Measurements from ENCODE around the gene ARID1A. TPM values are rescaled to one million over a fixed set of nuclear protein-coding genes. Genes with fewer than 3 reads are reported as not detected.

The ARID1A gene
- total and polyA plus RNA-seq, 2 of the 4 experiments (the other 2 are of a cell fraction): 14.0 to 40.7 TPM

GRCh38 chr1:26775666-26776065 lies 79.9 kb downstream of the ARID1A start:
- DNase-seq (no peak), ATAC-seq (ENCODE audit: low read depth) (no peak)
- no peak overlapping the region for H3K18ac ChIP-seq (ENCODE audit: low read depth, low read length)
- CTCF ChIA-PET: no interaction called here
- POLR2A ChIA-PET (ENCODE audit: unreplicated experiment): no interaction called here
- 0 out of 2 replicates have a peak overlapping the region, but pooled peaks have one; percentile 11 for H2BK120ac ChIP-seq (ENCODE audit: low read depth, low read length)
- H3K9me1 ChIP-seq (ENCODE audit: insufficient read depth, low read length): peaks cover 52% of the 10 kb centered on the region
- intact Hi-C loops (cut with micrococcal nuclease): no loop called here
- H3K4me2 ChIP-seq (ENCODE audit: low read depth, low read length): no peak overlapping the region
- no peak overlapping the region for H3K56ac ChIP-seq (ENCODE audit: extremely low read depth, insufficient read depth, low read length)
- 0 out of 2 replicates have a peak overlapping the region, but pooled peaks have one; percentile 45 for H2BK20ac ChIP-seq (ENCODE audit: low read depth, low read length)
- H4K91ac ChIP-seq (ENCODE audit: insufficient read depth, low read depth, low read length): peak overlapping the region; percentile 7; the same call in 1 of the 2 replicates
- no CpG with 5 or more reads among the region's 4 CpGs for WGBS, 2 experiments (ENCODE audit: extremely low coverage in 2 of 2, insufficient read length in 1 of 2)
- no TSS peak for BruUV-seq (replicated peaks)
- peak overlapping the region; percentile 4; the same call in 1 of the 2 replicates for H4K5ac ChIP-seq (ENCODE audit: low read depth, low read length)
- peaks cover 25% of the 10 kb centered on the region for H4K20me1 ChIP-seq (ENCODE audit: insufficient read depth, low read length)
- no peaks in the 10 kb centered on the region for H3K9me3 ChIP-seq (ENCODE audit: control insufficient read depth, insufficient read depth, low read length)
- peak overlapping the region in 1 of 2 experiments; percentile 29; a peak in 1 of 4 replicates for H4K8ac ChIP-seq (ENCODE audit: low read depth in 2 of 2, low read length in 2 of 2)
- peak overlapping the region; percentile 39; the same call in 1 of the 2 replicates for H3K27ac ChIP-seq (ENCODE audit: insufficient read depth, low read length)
- peaks cover 77% of the 10 kb centered on the region for H3K36me3 ChIP-seq (ENCODE audit: control insufficient read depth, insufficient read depth, low read length)
- peak overlapping the region; percentile 68 for H2BK5ac ChIP-seq (ENCODE audit: low read depth, low read length, poor library complexity, severe bottlenecking)
- H3K4me3 ChIP-seq (ENCODE audit: insufficient read depth, low read depth, low read length): no peak overlapping the region
- TF ChIP-seq RFX5 (IDR thresholded peaks at IDR 0.05; ENCODE audit: low read depth, low read length) (no peak), CEBPB (IDR thresholded peaks at IDR 0.05; ENCODE audit: low read depth, low read length) (no peak), POLR2A (IDR thresholded peaks at IDR 0.05; ENCODE audit: low read depth, low read length) (no peak), ELK1 (IDR thresholded peaks at IDR 0.05; ENCODE audit: borderline replicate concordance, low read depth, low read length) (no peak), MXI1 (IDR thresholded peaks at IDR 0.05; ENCODE audit: borderline replicate concordance, low read depth, low read length) (no peak), BHLHE40 (IDR thresholded peaks at IDR 0.05; ENCODE audit: low read depth, low read length) (no peak), SMC3 (IDR thresholded peaks at IDR 0.05; ENCODE audit: low read depth, low read length) (no peak), NFE2L2 (IDR thresholded peaks at IDR 0.05; ENCODE audit: low read depth, low read length) (no peak), FOS (IDR thresholded peaks at IDR 0.05; ENCODE audit: low read depth, low read length) (no peak), RCOR1 (IDR thresholded peaks at IDR 0.05; ENCODE audit: insufficient replicate concordance, low read length) (no peak), MAFK (IDR thresholded peaks at IDR 0.05; ENCODE audit: low read depth, low read length) (no peak), RAD21 (IDR thresholded peaks at IDR 0.05; ENCODE audit: low read length) (no peak), CTCF (conservative IDR thresholded peaks at IDR 0.05; ENCODE audit: low read depth, low read length) (no peak), USF2 (IDR thresholded peaks at IDR 0.05; ENCODE audit: low read depth, low read length) (no peak), MAZ (IDR thresholded peaks at IDR 0.05; ENCODE audit: borderline replicate concordance, low read depth, low read length) (no peak), CHD1 (IDR thresholded peaks at IDR 0.05; ENCODE audit: low read depth, low read length) (no peak)
- in situ Hi-C loops (cut with MboI; ENCODE audit: low sequenced_read_pairs): no loop called here
- H3K23ac ChIP-seq (ENCODE audit: low read depth, low read length): peak overlapping the region; percentile 18; the same call in 1 of the 2 replicates
- dilution Hi-C loops (cut with HindIII; ENCODE audit: low sequenced_read_pairs, unreplicated experiment): loop anchor here (25.0 kb wide), 1 partner anchor 188 kb away; no protein-coding TSS in a partner anchor
- H3K9ac ChIP-seq (ENCODE audit: low read depth, low read length): no peak overlapping the region
- 0 out of 2 replicates have a peak overlapping the region, but pooled peaks have one; percentile 11 for H2AK5ac ChIP-seq (ENCODE audit: low read depth, low read length)
- no peaks in the 10 kb centered on the region for H3K27me3 ChIP-seq (ENCODE audit: control insufficient read depth, insufficient read depth, low read length)
- H3K79me1 ChIP-seq (ENCODE audit: low read depth in 1 of 2, low read length in 2 of 2): peaks cover 46 to 76% of the 10 kb centered on the region in 2 experiments
- no peak overlapping the region for H2AFZ ChIP-seq (replicated peaks; ENCODE audit: low read length, poor library complexity)
- peak overlapping the region; percentile 54 for H3K4ac ChIP-seq (ENCODE audit: low read depth, low read length)
- no peak overlapping the region for H2AK9ac ChIP-seq (replicated peaks; ENCODE audit: low read depth, low read length, poor library complexity)
- peaks cover 26% of the 10 kb centered on the region for H3K4me1 ChIP-seq (ENCODE audit: control insufficient read depth, insufficient read depth, low read length)
- 0 out of 2 replicates have a peak overlapping the region, but pooled peaks have one; percentile 22 for H3K14ac ChIP-seq (replicated peaks; ENCODE audit: low read depth, low read length)
- peak overlapping the region; percentile 5; the same call in 1 of the 3 replicates for H2BK15ac ChIP-seq (ENCODE audit: low read depth, low read length)
